Glomerular endothelial cell (primary cell): ENCODE results near the gene PCDHB16. TPM values are rescaled to one million over a fixed set of nuclear protein-coding genes. Genes with fewer than 3 reads are reported as not detected.
"Not testable (repeated sequence)": the region's sequence is repeated elsewhere in the genome, so short reads cannot be mapped to it uniquely, and the experiment has no call there.

Source experiments
- DNase-seq: peaks from one replicate; pipeline ENCODE4 v3.0.0-alpha.2; 2011; ENCODE audit warnings: low read depth, low spot score; ENCODE audit errors: extremely low read depth
- total RNA-seq: library from RNA; depleted of rRNA; stranded (reverse); fragments of >200 nt; gene quantifications from 2 replicates; pipeline ENCODE4 v1.2.3, GENCODE V29; 2015

The PCDHB16 gene
- total RNA-seq, 1 donor from 2014 or later: 1.1 TPM

DNA sequence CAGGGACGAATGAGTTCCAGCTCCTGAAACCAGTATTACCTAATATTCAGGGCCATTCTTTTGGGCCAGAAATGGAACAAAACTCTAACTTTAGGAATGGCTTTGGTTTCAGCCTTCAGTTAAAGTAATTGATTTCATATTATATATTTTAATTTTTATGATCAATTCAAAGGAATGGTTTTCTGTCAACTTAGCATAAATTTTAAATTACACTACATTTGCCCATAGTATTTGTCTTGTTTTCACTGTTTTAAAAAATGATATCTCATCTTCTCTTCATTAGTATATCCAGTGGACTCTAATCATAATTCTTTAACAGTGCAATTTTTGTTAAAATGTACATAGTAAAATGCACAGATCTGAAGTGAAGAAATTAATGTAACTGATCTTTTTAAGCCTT, 1.9 kb upstream of the PCDHB16 start:
- no peak for DNase-seq

DNA sequence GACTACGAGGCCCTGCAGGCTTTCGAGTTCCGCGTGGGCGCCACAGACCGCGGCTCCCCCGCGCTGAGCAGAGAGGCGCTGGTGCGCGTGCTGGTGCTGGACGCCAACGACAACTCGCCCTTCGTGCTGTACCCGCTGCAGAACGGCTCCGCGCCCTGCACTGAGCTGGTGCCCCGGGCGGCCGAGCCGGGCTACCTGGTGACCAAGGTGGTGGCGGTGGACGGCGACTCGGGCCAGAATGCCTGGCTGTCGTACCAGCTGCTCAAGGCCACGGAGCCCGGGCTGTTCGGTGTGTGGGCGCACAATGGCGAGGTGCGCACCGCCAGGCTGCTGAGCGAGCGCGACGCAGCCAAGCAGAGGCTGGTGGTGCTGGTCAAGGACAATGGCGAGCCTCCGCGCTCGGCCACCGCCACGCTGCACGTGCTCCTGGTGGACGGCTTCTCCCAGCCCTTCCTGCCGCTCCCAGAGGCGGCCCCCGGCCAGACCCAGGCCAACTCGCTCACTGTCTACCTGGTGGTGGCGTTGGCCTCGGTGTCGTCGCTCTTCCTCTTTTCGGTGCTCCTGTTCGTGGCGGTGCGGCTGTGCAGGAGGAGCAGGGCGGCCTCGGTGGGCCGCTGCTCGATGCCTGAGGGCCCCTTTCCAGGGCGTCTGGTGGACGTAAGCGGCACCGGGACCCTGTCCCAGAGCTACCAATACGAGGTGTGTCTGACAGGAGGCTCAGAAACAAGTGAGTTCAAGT, 2.1 kb downstream of the PCDHB16 start:
- not testable (repeated sequence) for DNase-seq

DNA sequence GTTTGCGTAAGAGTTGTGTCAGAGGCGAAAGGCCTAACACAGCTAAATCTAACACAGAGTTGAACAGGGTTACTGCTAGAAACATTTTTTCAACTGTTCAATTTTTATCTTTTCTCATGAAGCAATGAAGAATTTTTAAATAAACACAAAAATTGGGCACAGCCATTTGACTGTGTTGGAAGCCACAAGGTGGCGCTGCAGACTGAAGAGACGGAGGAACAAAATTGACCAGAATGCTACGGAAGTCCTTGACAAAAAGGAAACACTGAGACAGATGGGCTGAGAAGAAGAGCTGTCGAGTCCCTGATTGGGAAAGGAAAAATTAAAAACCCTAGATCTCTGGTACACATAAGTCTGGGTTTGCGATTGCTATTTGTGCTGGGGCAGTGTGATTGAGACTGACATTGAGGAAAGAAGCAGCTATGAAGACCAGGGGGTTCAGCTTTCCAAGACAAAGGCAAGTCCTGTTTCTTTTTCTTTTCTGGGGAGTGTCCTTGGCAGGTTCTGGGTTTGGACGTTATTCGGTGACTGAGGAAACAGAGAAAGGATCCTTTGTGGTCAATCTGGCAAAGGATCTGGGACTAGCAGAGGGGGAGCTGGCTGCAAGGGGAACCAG, 4.8 kb downstream of the PCDHB16 start, which contains the start of gene PCDHB9:
TSS of gene PCDHB9 (plus strand) at position 265 of the 616 bp plus-strand sequence. CDS start at position 423, 158 bp downstream.
- DNase-seq: no peak

DNA sequence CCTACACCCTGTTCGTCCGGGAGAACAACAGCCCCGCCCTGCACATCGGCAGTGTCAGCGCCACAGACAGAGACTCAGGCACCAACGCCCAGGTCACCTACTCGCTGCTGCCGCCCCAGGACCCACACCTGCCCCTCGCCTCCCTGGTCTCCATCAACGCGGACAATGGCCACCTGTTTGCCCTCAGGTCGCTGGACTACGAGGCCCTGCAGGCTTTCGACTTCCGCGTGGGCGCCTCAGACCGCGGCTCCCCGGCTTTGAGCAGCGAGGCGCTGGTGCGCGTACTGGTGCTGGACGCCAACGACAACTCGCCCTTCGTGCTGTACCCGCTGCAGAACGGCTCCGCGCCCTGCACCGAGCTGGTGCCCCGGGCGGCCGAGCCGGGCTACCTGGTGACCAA, 6.5 kb downstream of the PCDHB16 start:
- not testable (repeated sequence) for DNase-seq

DNA sequence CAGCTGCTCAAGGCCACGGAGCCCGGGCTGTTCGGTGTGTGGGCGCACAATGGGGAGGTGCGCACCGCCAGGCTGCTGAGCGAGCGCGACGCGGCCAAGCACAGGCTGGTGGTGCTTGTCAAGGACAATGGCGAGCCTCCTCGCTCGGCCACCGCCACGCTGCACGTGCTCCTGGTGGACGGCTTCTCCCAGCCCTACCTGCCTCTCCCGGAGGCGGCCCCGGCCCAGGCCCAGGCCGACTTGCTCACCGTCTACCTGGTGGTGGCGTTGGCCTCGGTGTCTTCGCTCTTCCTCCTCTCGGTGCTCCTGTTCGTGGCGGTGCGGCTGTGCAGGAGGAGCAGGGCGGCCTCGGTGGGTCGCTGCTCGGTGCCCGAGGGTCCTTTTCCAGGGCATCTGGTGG, 6.9 kb downstream of the PCDHB16 start:
- DNase-seq: not testable (repeated sequence)

DNA sequence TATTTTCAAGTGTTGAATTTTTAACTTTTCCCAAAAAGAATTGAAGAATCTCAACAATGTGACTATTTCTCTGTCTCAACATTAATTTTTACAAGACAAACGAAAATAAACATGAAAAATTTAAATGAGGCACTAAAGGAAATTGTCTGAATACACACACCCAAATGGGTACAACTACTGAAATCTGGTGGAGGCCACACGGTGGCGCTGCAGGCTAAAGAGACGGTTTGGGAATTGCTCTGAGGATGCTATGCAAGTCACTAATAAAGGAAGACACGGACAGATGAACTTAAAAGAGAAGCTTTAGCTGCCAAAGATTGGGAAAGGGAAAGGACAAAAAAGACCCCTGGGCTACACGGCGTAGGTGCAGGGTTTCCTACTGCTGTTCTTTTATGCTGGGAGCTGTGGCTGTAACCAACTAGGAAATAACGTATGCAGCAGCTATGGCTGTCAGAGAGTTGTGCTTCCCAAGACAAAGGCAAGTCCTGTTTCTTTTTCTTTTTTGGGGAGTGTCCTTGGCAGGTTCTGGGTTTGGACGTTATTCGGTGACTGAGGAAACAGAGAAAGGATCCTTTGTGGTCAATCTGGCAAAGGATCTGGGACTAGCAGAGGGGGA, 10.0 kb downstream of the PCDHB16 start, which contains the start of gene PCDHB10:
TSS of gene PCDHB10 (plus strand) at position 244 of the 616 bp plus-strand sequence. CDS start at position 444, 200 bp downstream.
- no peak for DNase-seq

DNA sequence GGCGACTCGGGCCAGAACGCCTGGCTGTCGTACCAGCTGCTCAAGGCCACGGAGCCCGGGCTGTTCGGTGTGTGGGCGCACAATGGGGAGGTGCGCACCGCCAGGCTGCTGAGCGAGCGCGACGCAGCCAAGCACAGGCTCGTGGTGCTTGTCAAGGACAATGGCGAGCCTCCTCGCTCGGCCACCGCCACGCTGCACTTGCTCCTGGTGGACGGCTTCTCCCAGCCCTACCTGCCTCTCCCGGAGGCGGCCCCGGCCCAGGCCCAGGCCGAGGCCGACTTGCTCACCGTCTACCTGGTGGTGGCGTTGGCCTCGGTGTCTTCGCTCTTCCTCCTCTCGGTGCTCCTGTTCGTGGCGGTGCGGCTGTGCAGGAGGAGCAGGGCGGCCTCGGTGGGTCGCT, 12.1 kb downstream of the PCDHB16 start:
- DNase-seq: not testable (repeated sequence)

DNA sequence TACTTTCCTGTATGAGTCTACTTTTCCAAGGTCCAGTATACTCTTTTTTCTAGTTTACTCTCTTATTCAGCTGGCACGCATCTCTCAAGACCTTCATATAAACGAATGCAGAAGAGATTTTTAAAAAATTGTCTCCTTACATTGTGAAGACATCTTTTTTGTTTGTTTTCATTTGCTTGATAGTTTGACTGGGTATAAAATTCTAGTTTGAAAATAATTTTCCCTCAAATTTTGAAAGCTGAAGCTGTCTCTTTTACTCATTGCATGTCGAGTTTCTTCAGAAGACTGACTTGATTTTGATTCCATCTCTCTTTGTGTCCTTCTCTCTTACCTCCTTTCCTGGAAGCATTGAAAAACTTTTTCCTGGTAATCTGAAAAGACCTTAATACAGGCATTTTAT, 14.2 kb downstream of the PCDHB16 start:
- no peak for DNase-seq

DNA sequence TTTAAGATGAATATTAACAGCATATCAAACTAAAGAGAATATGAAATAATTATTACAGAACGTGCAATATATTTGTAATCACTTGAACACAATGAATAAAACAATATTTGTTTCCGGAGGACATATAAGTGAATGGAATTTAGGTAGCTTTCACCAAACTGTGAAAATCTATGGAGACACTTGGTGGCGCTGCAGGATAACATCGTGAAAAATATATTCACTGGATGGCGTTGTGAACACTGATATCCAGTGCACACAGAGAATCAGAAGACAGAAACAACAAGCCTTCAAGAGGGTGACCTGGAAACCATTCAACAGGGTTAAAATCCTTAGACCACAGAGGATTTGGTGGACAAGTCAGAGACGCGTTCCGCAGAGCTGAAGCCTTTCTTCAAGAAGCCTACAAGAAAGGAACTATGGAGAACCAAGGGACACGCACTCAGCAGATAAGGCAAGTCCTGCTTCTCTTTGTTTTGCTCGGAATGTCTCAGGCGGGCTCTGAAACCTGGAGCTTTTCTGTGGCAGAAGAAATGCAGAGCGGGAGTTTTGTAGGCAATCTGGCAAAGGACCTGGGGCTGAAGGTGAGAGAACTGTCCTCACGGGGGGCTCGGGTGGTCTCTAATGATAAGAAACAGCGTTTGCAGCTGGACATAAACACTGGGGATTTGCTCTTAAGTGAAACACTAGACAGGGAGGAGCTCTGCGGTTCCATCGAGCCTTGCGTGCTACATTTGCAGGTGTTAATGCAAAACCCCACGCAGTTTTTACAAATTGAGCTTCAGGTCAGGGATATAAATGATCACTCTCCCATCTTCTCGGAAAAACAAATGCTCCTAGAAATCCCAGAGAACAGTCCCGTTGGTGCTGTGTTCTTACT, 17.4 kb downstream of the PCDHB16 start, which contains the start of gene PCDHB11:
TSS of gene PCDHB11 (plus strand) at position 269 of the 877 bp plus-strand sequence. CDS start at position 417, 148 bp downstream.
- DNase-seq: no peak

DNA sequence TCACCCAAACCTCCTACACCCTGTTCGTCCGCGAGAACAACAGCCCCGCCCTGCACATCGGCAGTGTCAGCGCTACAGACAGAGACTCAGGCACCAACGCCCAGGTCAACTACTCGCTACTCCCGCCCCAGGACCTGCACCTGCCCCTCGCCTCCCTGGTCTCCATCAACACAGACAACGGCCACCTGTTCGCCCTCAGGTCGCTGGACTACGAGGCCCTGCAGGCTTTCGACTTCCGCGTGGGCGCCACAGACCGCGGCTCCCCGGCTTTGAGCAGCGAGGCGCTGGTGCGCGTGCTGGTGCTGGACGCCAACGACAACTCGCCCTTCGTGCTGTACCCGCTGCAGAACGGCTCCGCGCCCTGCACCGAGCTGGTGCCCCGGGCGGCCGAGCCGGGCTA, 18.9 kb downstream of the PCDHB16 start:
- not testable (repeated sequence) for DNase-seq

DNA sequence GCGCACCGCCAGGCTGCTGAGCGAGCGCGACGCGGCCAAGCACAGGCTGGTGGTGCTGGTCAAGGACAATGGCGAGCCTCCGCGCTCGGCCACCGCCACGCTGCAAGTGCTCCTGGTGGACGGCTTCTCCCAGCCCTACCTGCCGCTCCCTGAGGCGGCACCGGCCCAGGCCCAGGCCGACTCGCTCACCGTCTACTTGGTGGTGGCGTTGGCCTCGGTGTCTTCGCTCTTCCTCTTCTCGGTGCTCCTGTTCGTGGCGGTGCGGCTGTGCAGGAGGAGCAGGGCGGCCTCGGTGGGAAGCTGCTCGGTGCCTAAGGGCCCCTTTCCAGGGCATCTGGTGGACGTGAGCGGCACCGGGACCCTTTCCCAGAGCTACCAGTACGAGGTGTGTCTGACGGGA, 19.5 kb downstream of the PCDHB16 start:
- not testable (repeated sequence) for DNase-seq

DNA sequence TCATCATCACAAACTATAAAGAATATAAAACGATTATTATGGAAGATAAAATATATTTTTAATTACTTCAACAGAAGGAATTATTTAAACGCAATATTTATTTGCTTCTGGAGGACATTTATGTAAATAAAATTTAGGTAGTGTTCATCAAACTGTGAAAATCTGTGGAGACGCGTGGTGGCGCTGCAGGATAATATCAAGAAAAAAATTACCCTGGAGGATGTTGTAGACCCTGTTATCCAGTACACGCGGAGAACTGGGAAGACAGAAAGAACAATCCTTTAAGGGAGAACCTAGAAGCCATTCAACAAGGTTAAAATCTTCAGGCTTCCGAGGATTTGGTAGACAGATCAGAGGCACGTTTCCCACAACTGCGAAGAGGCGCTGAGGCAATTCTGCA, 26.3 kb downstream of the PCDHB16 start, which contains the start of gene PCDHB12:
TSS of gene PCDHB12 (plus strand) at position 242 of the 400 bp plus-strand sequence. CDS start 189 bp downstream, outside the sequence.
- DNase-seq: no peak

DNA sequence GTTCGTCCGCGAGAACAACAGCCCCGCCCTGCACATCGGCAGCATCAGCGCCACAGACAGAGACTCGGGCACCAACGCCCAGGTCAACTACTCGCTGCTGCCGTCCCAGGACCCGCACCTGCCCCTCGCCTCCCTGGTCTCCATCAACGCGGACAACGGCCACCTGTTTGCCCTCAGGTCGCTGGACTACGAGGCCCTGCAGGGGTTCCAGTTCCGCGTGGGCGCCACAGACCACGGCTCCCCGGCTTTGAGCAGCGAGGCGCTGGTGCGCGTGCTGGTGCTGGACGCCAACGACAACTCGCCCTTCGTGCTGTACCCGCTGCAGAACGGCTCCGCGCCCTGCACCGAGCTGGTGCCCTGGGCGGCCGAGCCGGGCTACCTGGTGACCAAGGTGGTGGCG, 28.1 kb downstream of the PCDHB16 start:
- not testable (repeated sequence) for DNase-seq

DNA sequence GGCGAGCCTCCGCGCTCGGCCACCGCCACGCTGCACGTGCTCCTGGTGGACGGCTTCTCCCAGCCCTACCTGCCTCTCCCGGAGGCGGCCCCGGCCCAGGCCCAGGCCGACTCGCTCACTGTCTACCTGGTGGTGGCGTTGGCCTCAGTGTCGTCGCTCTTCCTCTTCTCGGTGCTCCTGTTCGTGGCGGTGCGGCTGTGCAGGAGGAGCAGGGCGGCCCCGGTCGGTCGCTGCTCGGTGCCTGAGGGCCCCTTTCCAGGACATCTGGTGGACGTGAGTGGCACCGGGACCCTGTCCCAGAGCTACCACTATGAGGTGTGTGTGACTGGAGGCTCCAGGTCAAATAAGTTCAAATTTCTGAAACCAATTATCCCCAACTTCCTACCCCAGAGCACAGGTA, 28.7 kb downstream of the PCDHB16 start:
- DNase-seq: not testable (repeated sequence)

DNA sequence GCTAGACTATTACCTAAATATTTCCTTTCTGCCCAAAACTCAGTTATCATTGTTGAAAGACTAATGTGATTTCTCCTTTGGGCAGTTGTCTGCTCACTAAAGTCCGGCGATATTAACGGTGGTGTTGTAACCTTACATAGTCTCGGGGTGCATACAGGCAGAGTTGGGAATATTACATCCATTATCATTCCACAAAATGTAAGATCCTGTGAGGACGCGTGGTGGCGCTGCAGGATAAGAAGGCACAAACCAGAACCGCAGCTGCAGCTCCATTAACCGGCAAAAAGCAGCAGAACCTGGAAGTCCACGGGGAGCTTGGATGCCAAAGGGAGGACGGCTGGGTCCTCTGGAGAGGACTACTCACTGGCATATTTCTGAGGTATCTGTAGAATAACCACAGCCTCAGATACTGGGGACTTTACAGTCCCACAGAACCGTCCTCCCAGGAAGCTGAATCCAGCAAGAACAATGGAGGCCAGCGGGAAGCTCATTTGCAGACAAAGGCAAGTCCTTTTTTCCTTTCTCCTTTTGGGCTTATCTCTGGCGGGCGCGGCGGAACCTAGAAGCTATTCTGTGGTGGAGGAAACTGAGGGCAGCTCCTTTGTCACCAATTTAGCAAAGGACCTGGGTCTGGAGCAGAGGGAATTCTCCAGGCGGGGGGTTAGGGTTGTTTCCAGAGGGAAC, 31.6 kb downstream of the PCDHB16 start, which contains the start of gene PCDHB13:
TSS of gene PCDHB13 (plus strand) at position 264 of the 684 bp plus-strand sequence. CDS start at position 469, 205 bp downstream.
- not testable (repeated sequence) for DNase-seq

DNA sequence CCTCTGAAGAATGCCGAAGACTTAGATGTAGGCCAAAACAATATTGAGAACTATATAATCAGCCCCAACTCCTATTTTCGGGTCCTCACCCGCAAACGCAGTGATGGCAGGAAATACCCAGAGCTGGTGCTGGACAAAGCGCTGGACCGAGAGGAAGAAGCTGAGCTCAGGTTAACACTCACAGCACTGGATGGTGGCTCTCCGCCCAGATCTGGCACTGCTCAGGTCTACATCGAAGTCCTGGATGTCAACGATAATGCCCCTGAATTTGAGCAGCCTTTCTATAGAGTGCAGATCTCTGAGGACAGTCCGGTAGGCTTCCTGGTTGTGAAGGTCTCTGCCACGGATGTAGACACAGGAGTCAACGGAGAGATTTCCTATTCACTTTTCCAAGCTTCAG, 32.4 kb downstream of the PCDHB16 start:
- not testable (repeated sequence) for DNase-seq

DNA sequence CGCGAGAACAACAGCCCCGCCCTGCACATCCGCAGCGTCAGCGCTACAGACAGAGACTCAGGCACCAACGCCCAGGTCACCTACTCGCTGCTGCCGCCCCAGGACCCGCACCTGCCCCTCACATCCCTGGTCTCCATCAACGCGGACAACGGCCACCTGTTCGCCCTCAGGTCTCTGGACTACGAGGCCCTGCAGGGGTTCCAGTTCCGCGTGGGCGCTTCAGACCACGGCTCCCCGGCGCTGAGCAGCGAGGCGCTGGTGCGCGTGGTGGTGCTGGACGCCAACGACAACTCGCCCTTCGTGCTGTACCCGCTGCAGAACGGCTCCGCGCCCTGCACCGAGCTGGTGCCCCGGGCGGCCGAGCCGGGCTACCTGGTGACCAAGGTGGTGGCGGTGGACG, 33.3 kb downstream of the PCDHB16 start:
- not testable (repeated sequence) for DNase-seq

DNA sequence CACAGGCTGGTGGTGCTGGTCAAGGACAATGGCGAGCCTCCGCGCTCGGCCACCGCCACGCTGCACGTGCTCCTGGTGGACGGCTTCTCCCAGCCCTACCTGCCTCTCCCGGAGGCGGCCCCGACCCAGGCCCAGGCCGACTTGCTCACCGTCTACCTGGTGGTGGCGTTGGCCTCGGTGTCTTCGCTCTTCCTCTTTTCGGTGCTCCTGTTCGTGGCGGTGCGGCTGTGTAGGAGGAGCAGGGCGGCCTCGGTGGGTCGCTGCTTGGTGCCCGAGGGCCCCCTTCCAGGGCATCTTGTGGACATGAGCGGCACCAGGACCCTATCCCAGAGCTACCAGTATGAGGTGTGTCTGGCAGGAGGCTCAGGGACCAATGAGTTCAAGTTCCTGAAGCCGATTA, 33.8 kb downstream of the PCDHB16 start:
- DNase-seq: not testable (repeated sequence)

DNA sequence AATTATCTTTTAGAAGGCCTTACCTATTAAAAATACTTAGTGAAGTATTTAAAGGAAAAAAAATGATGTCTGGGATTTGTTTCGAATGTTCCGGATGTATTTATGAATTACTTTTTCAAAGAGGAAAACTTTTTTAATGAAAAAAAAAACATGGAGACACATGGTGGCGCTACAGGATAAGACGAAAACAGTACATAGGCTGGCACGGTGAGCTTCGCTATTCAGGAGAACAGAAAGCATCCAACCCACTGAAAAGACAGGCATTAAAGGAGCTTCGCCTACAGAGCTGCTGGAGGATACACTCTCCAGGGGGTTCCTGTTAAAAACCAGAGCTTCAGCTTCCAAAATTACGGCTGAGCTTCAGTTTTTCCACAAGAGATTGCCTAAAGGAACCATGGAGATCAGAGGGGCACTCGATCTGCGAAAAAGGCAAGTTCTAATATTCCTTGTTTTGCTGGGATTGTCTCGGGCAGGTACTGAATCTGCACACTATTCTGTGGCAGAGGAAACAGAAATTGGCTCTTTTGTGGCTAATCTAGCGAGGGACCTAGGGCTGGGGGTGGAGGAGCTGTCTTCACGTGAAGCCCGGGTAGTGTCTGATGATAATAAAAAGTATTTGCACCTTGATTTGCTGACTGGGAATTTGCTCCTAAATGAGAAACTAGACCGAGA, 41.1 kb downstream of the PCDHB16 start, which contains the start of gene PCDHB14:
TSS of gene PCDHB14 (plus strand) at position 232 of the 672 bp plus-strand sequence. CDS start at position 395, 163 bp downstream.
- DNase-seq: no peak
